Measurements from ENCODE around the gene CCNY.

The CCNY gene

DNA sequence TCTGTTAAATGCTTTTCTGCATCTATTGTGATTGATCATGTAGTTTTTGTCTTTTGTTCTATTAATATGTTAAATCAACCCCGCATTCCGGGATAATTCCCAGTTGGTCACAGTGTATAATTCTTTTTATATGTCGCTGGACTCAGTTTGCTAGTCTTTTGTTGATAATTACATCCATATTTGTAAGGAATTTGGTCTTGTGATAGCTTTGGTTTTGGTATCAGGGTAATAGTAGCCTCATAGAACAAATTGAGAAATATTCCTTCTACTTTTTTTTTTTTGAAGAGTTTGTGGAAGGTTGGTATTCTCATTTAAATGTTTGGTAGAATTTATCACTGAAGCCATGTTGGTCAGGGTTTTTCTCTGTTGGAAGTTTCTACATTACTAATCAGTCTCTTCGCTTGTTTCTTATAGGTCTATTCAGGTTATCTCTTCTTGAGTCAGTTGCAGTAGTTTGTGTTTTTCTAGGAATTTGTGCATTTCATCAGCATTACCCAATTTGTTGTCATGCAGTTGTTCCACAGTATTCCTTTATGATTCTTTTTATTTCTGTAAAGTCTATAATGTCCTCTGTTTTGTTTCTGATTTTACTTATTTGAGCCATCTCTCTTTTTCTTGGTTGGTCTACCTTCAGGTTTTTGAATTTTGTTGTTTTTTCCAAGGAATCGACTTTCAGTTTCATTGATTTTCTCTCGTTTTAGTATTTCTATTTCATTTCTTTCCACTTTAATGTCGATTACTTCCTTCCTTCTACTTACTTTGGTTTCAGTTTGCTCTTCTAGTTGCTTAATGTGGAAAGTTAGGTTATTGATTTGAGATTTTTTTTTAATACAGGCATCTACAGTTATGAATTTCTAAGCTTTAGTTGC lies 204.2 kb downstream of the CCNY start:
- Histone ChIP-seq H3K4me1 (ENCODE audit: low read depth, poor library complexity, severe bottlenecking) (no peaks in the 10 kb centered on the region), H3K4me2 (no peak overlapping the region), H3K4me3 (IDR thresholded peaks at IDR 0.05; ENCODE audit: insufficient read depth, low read depth, low read length) (no peak overlapping the region), H2AFZ (ENCODE audit: low read depth) (no peak overlapping the region), H3K36me3 (ENCODE audit: insufficient read depth) (no peaks in the 10 kb centered on the region), H3K9ac (no peak overlapping the region), H3K27me3 (ENCODE audit: insufficient read depth, low read depth) (no peaks in the 10 kb centered on the region), H4K20me1 (ENCODE audit: insufficient read depth) (no peaks in the 10 kb centered on the region), H3K27ac (no peak overlapping the region), H3K79me2 (ENCODE audit: insufficient read depth, low read depth) (no peaks in the 10 kb centered on the region)
- TF ChIP-seq, protein P1, sequence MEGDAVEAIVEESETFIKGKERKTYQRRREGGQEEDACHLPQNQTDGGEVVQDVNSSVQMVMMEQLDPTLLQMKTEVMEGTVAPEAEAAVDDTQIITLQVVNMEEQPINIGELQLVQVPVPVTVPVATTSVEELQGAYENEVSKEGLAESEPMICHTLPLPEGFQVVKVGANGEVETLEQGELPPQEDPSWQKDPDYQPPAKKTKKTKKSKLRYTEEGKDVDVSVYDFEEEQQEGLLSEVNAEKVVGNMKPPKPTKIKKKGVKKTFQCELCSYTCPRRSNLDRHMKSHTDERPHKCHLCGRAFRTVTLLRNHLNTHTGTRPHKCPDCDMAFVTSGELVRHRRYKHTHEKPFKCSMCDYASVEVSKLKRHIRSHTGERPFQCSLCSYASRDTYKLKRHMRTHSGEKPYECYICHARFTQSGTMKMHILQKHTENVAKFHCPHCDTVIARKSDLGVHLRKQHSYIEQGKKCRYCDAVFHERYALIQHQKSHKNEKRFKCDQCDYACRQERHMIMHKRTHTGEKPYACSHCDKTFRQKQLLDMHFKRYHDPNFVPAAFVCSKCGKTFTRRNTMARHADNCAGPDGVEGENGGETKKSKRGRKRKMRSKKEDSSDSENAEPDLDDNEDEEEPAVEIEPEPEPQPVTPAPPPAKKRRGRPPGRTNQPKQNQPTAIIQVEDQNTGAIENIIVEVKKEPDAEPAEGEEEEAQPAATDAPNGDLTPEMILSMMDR (conservative IDR thresholded peaks at IDR 0.05; ENCODE audit: low read depth, low read length): no peak

DNA sequence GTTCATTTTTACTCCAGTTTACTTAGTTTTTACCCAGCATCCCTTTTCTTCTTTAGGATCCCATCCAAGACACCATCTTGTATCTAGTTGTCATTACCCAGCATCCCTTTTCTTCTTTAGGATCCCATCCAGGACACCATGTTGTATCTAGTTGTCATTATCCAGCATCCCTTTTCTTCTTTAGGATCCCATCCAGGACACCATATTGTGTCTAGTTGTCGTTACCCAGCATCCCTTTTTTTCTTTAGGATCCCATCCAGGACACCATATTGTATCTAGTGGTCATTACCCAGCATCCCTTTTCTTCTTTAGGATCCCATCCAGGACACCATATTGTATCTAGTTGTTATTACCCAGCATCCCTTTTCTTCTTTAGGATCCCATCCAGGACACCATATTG lies 205.4 kb downstream of the CCNY start:
- no peak overlapping the region for H3K27ac ChIP-seq
- no peak overlapping the region for H2AFZ ChIP-seq (ENCODE audit: low read depth)
- H3K27me3 ChIP-seq (ENCODE audit: insufficient read depth, low read depth): no peaks in the 10 kb centered on the region
- H3K79me2 ChIP-seq (ENCODE audit: insufficient read depth, low read depth): no peaks in the 10 kb centered on the region
- TF ChIP-seq, protein P1 (conservative IDR thresholded peaks at IDR 0.05; ENCODE audit: low read depth, low read length): no peak
- H3K9ac ChIP-seq: no peak overlapping the region
- no peak overlapping the region for H3K4me2 ChIP-seq
- H3K4me1 ChIP-seq (ENCODE audit: low read depth, poor library complexity, severe bottlenecking): no peaks in the 10 kb centered on the region
- no peak overlapping the region for H3K4me3 ChIP-seq (IDR thresholded peaks at IDR 0.05; ENCODE audit: insufficient read depth, low read depth, low read length)
- H4K20me1 ChIP-seq (ENCODE audit: insufficient read depth): no peaks in the 10 kb centered on the region
- H3K36me3 ChIP-seq (ENCODE audit: insufficient read depth): no peaks in the 10 kb centered on the region

DNA sequence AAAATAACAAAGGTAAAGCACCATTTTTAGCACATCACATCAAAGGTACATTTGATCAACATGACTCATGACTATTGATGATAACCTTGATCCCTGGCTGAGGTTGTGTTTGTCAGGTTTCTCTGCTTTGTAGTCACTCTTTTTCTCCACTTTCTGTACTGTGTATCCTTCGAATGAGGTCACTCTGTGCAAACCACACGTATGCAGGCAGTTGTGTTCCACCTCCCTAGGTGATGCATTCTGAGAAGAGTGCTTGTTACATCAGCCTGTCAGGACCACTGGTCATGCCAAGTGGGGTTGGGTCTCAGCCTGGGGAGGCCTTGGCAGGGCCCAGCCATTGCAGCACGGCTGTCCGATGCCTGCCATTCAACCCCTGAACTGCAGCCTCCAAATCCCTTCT lies 206.0 kb downstream of the CCNY start:
- no peak overlapping the region for H3K9ac ChIP-seq
- no peak overlapping the region for H3K4me3 ChIP-seq (IDR thresholded peaks at IDR 0.05; ENCODE audit: insufficient read depth, low read depth, low read length)
- no peak overlapping the region for H3K27ac ChIP-seq
- H3K36me3 ChIP-seq (ENCODE audit: insufficient read depth): no peaks in the 10 kb centered on the region
- H2AFZ ChIP-seq (ENCODE audit: low read depth): no peak overlapping the region
- H3K4me1 ChIP-seq (ENCODE audit: low read depth, poor library complexity, severe bottlenecking): no peaks in the 10 kb centered on the region
- H3K79me2 ChIP-seq (ENCODE audit: insufficient read depth, low read depth): no peaks in the 10 kb centered on the region
- no peaks in the 10 kb centered on the region for H3K27me3 ChIP-seq (ENCODE audit: insufficient read depth, low read depth)
- TF ChIP-seq, protein P1 (conservative IDR thresholded peaks at IDR 0.05; ENCODE audit: low read depth, low read length): no peak
- H3K4me2 ChIP-seq: no peak overlapping the region
- H4K20me1 ChIP-seq (ENCODE audit: insufficient read depth): no peaks in the 10 kb centered on the region

DNA sequence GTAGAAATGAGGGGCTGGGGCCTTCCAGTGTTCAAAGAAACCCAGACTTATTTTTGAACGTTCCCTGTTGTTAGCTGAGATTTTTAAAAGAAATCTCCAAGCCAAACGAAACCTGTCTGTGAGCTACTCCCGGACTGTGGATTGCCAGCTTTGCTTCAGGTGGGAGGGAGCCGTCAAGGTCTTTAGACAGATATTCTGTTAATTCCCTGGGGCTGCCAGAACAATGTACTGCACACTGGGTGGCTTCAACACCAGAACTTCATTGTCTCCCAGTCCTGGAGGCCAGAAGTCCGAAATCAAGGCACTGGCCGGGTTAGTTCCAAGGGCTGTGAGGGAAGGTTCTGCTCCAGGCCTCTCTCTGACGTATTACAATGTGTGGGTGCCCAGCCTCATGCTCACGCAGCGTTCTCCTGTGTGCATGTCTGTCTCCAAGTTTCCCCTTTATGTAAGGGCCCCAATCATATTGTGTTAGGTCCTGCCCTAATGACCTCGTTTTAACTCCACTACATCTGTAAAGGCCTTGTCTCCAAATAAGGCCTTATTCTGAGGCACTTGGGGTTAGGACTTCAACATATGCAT lies 208.9 kb downstream of the CCNY start:
- Histone ChIP-seq H3K27ac (no peak overlapping the region), H4K20me1 (ENCODE audit: insufficient read depth) (no peaks in the 10 kb centered on the region), H3K79me2 (ENCODE audit: insufficient read depth, low read depth) (no peaks in the 10 kb centered on the region), H3K27me3 (ENCODE audit: insufficient read depth, low read depth) (no peaks in the 10 kb centered on the region), H3K36me3 (ENCODE audit: insufficient read depth) (no peaks in the 10 kb centered on the region), H3K9ac (no peak overlapping the region), H2AFZ (ENCODE audit: low read depth) (no peak overlapping the region), H3K4me2 (no peak overlapping the region), H3K4me1 (ENCODE audit: low read depth, poor library complexity, severe bottlenecking) (no peaks in the 10 kb centered on the region), H3K4me3 (IDR thresholded peaks at IDR 0.05; ENCODE audit: insufficient read depth, low read depth, low read length) (no peak overlapping the region)
- TF ChIP-seq, protein P1 (conservative IDR thresholded peaks at IDR 0.05; ENCODE audit: low read depth, low read length): no peak

Data from KMS-11 (cell line).